OCI-LY3 (cell line): ENCODE measurements around the gene DDX10.

Experiments
- EZH2phosphoT487 ChIP-seq: fragments of 200-600 bp; shearing (Covaris generic); IDR thresholded peaks from 2 replicates; pipeline ENCODE4 v1.6.1; 2018; ENCODE audit warnings: antibody characterized with exemption, mixed run types, low read depth
- TF ChIP-seq, protein P1 (sequence below): fragments of 200-600, 300-600 bp; sonication (generic); IDR thresholded peaks from 2 replicates; pipeline ENCODE4 v1.5.1; 2014; ENCODE audit warnings: antibody characterized with exemption, low read length, low read depth

DNA sequence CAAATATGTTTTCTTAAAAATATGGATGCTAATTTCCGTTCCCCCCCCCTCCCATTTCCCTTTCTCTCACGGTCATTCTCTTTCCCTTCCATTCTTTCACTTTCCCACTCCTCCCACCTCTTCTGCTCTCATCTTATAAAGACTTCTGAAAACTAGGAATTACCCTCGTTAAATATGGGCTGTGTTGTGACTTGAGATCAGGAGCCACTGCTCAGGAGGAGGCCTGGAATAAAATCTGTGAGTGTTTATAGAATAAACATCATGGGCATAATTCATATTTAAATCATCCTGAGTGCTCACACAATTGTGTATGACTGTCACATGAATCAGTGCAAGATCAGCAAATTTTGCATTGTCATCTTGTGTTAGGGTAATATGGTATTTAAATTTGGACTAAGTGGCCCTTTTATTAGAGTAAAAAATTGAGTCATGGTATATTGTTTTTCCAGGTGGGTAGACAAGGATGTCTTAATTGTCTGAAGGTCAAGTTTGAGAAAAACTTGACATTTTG, 208.0 kb downstream of the DDX10 start:
- TF ChIP-seq, protein P1, sequence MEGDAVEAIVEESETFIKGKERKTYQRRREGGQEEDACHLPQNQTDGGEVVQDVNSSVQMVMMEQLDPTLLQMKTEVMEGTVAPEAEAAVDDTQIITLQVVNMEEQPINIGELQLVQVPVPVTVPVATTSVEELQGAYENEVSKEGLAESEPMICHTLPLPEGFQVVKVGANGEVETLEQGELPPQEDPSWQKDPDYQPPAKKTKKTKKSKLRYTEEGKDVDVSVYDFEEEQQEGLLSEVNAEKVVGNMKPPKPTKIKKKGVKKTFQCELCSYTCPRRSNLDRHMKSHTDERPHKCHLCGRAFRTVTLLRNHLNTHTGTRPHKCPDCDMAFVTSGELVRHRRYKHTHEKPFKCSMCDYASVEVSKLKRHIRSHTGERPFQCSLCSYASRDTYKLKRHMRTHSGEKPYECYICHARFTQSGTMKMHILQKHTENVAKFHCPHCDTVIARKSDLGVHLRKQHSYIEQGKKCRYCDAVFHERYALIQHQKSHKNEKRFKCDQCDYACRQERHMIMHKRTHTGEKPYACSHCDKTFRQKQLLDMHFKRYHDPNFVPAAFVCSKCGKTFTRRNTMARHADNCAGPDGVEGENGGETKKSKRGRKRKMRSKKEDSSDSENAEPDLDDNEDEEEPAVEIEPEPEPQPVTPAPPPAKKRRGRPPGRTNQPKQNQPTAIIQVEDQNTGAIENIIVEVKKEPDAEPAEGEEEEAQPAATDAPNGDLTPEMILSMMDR = no peak
- TF ChIP-seq EZH2phosphoT487 = no peak
